WTC11 (cell line): ENCODE data around the gene CDKL5. TPM values are rescaled to one million over a fixed set of nuclear protein-coding genes. Genes with fewer than 3 reads are reported as not detected.

Experiments used
- ATAC-seq: fragments of 200-7000 bp; cut with Tn5 transposase; 2 replicates; pipeline ENCODE4 v1.10.0; 2021; ENCODE audit warnings: mild to moderate bottlenecking, moderate library complexity
- CTCF ChIA-PET: fragments of 300-600 bp; sonication (Branson Sonifier 250); formaldehyde crosslinking; loops from one replicate; lab custom pipeline; 2021; ENCODE audit warnings: antibody characterized with exemption; lab: Charles Lee
- POLR2A ChIA-PET: fragments of 350-600 bp; sonication (Branson Sonifier 250); formaldehyde crosslinking; loops from one replicate; lab custom pipeline; 2021; ENCODE audit warnings: antibody characterized with exemption; lab: Charles Lee
- DNase-seq: peaks from one replicate; pipeline ENCODE4 v3.0.0; 2021; ENCODE audit warnings: low spot score
- H3K27ac Mint-ChIP-seq: 2 replicates; pipeline ENCODE4 v1.8.0; 2021; ENCODE audit warnings: mixed read lengths
- H3K27me3 Mint-ChIP-seq: 2 replicates; pipeline ENCODE4 v1.8.0; 2021; ENCODE audit warnings: low read depth, mild to moderate bottlenecking, moderate library complexity, mixed read lengths
- H3K36me3 Mint-ChIP-seq: 2 replicates; pipeline ENCODE4 v1.8.0; 2021; ENCODE audit warnings: mixed read lengths
- H3K4me1 Mint-ChIP-seq: 2 replicates; pipeline ENCODE4 v1.8.0; 2022; ENCODE audit warnings: mixed read lengths
- H3K4me3 Mint-ChIP-seq: 2 replicates; pipeline ENCODE4 v1.8.0; 2021; ENCODE audit warnings: mild to moderate bottlenecking, moderate library complexity, mixed read lengths
- H3K9me3 Mint-ChIP-seq: 2 replicates; pipeline ENCODE4 v1.8.0; 2021; ENCODE audit warnings: mixed read lengths
- CBFB ChIP-seq: sonication (generic); formaldehyde crosslinking; IDR thresholded peaks from 2 replicates; pipeline ENCODE4 v1.8.1; 2022; ENCODE audit warnings: mild to moderate bottlenecking, low read depth, missing genetic modification reagents
- CREM ChIP-seq: sonication (generic); formaldehyde crosslinking; IDR thresholded peaks from 2 replicates; pipeline ENCODE4 v1.8.1; 2022; ENCODE audit warnings: mild to moderate bottlenecking, missing genetic modification reagents, moderate library complexity
- FOXJ3 ChIP-seq: sonication (generic); formaldehyde crosslinking; IDR thresholded peaks from 2 replicates; pipeline ENCODE4 v1.9.0; 2021; ENCODE audit warnings: missing genetic modification reagents, mild to moderate bottlenecking, borderline replicate concordance
- FOXK1 ChIP-seq: sonication (generic); formaldehyde crosslinking; IDR thresholded peaks from 2 replicates; pipeline ENCODE4 v1.8.0; 2022; ENCODE audit warnings: mild to moderate bottlenecking, moderate library complexity, missing genetic modification reagents
- GABPB1 ChIP-seq: sonication (generic); formaldehyde crosslinking; IDR thresholded peaks from 2 replicates; pipeline ENCODE4 v1.8.1; 2023; ENCODE audit warnings: mild to moderate bottlenecking, missing genetic modification reagents
- GTF2I ChIP-seq: fragments of 250-450 bp; sonication (Bioruptor Pico); conservative IDR thresholded peaks from 2 replicates; pipeline ENCODE4 v1.4.0; 2021; ENCODE audit warnings: mild to moderate bottlenecking
- IRF2 ChIP-seq: sonication (generic); formaldehyde crosslinking; IDR thresholded peaks from 2 replicates; pipeline ENCODE4 v1.8.0; 2022; ENCODE audit warnings: low read depth, missing genetic modification reagents, borderline replicate concordance
- JAZF1 ChIP-seq: fragments of 250-450 bp; sonication (Bioruptor Pico); IDR thresholded peaks from 2 replicates; pipeline ENCODE4 v1.9.0; 2021; ENCODE audit warnings: moderate library complexity, mild to moderate bottlenecking, inconsistent platforms
- MYBL2 ChIP-seq: sonication (generic); formaldehyde crosslinking; IDR thresholded peaks from 2 replicates; pipeline ENCODE4 v1.8.1; 2023; ENCODE audit warnings: mild to moderate bottlenecking, moderate library complexity, missing genetic modification reagents
- NFE2L1 ChIP-seq: sonication (generic); formaldehyde crosslinking; IDR thresholded peaks from 2 replicates; pipeline ENCODE4 v1.8.1; 2023; ENCODE audit warnings: missing genetic modification reagents
- NR3C1 ChIP-seq: sonication (generic); formaldehyde crosslinking; conservative IDR thresholded peaks from 2 replicates; pipeline ENCODE4 v1.8.1; 2023; ENCODE audit warnings: low read depth, mild to moderate bottlenecking, missing genetic modification reagents
- RORB ChIP-seq: fragments of 250-450 bp; sonication (Bioruptor Pico); IDR thresholded peaks from 2 replicates; pipeline ENCODE4 v1.9.0; 2021; ENCODE audit warnings: mild to moderate bottlenecking
- TEAD1 ChIP-seq: sonication (generic); formaldehyde crosslinking; IDR thresholded peaks from 2 replicates; pipeline ENCODE4 v1.8.0; 2022; ENCODE audit warnings: mild to moderate bottlenecking, missing genetic modification reagents
- ZNF121 ChIP-seq: sonication (generic); formaldehyde crosslinking; IDR thresholded peaks from 2 replicates; pipeline ENCODE4 v1.8.0; 2023; ENCODE audit warnings: missing genetic modification reagents
- ZNF138 ChIP-seq: sonication (generic); formaldehyde crosslinking; conservative IDR thresholded peaks from 2 replicates; pipeline ENCODE4 v1.8.1; 2022; ENCODE audit warnings: mild to moderate bottlenecking, moderate library complexity, missing genetic modification reagents
- ZNF317 ChIP-seq: sonication (generic); formaldehyde crosslinking; IDR thresholded peaks from 2 replicates; pipeline ENCODE4 v1.8.1; 2023; ENCODE audit warnings: low read depth, mild to moderate bottlenecking, moderate library complexity, missing genetic modification reagents, borderline replicate concordance
- ZNF396 ChIP-seq: fragments of 250-450 bp; sonication (Bioruptor Pico); IDR thresholded peaks from 2 replicates; pipeline ENCODE4 v1.8.0; 2021; ENCODE audit warnings: mild to moderate bottlenecking, moderate library complexity, borderline replicate concordance
- ZNF416 ChIP-seq: fragments of 250-450 bp; sonication (Bioruptor Pico); IDR thresholded peaks from 2 replicates; pipeline ENCODE4 v1.9.0; 2021; ENCODE audit warnings: mild to moderate bottlenecking, inconsistent platforms
- total RNA-seq: library from RNA; stranded (reverse); gene quantifications from 3 replicates; pipeline ENCODE4 v1.2.3, GENCODE V29; 2021
- TF ChIP-seq, protein P1 (sequence below): fragments of 250-450 bp; sonication (Bioruptor Pico); IDR thresholded peaks from 2 replicates; pipeline ENCODE4 v1.9.0; 2021; ENCODE audit warnings: mild to moderate bottlenecking
- TF ChIP-seq, protein P2 (sequence below): sonication (generic); formaldehyde crosslinking; IDR thresholded peaks from 2 replicates; pipeline ENCODE4 v1.8.1; 2022; ENCODE audit warnings: mild to moderate bottlenecking, moderate library complexity, missing genetic modification reagents
- TF ChIP-seq, protein P3 (sequence below): sonication (generic); formaldehyde crosslinking; IDR thresholded peaks from 2 replicates; pipeline ENCODE4 v1.8.0; 2023; ENCODE audit warnings: mild to moderate bottlenecking, missing genetic modification reagents

CDKL5 gene
- total RNA-seq, 1 experiment from 2014 or later = 13.6 TPM

DNA sequence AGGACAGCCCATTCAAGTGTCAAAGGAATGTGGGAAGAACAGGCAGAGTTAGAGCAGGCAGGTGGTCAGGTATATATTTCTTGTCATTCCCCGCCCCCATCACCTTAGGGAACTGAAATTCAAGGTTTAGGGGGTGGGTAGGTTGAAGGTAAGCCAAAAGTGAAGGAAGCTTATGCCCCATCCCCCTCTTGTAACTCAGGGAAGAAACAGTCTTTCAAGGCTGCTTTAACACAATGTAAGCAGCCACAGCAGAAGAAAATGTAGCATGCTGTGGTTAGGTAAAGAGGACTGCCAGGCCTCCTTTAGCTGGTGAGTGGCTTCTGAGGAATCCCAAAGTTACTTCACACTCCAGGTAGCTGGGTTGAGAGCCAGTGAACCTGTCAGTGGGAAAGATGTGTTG is 124.2 kb downstream of the CDKL5 start:
- TF ChIP-seq NR3C1 (CRISPR knock-in tag) (no peak), CBFB (CRISPR knock-in tag) (no peak), ZNF138 (CRISPR knock-in tag) (no peak), ZNF121 (CRISPR knock-in tag) (no peak), FOXJ3 (no peak), ZNF396 (CRISPR knock-in tag) (no peak), MYBL2 (no peak), FOXK1 (CRISPR knock-in tag) (no peak), GABPB1 (CRISPR knock-in tag) (no peak), ZNF317 (CRISPR knock-in tag) (no peak), NFE2L1 (CRISPR knock-in tag) (no peak), CREM (no peak), RORB (CRISPR knock-in tag) (no peak), TEAD1 (CRISPR knock-in tag) (no peak), ZNF416 (CRISPR knock-in tag) (no peak)
- TF ChIP-seq, protein P1, sequence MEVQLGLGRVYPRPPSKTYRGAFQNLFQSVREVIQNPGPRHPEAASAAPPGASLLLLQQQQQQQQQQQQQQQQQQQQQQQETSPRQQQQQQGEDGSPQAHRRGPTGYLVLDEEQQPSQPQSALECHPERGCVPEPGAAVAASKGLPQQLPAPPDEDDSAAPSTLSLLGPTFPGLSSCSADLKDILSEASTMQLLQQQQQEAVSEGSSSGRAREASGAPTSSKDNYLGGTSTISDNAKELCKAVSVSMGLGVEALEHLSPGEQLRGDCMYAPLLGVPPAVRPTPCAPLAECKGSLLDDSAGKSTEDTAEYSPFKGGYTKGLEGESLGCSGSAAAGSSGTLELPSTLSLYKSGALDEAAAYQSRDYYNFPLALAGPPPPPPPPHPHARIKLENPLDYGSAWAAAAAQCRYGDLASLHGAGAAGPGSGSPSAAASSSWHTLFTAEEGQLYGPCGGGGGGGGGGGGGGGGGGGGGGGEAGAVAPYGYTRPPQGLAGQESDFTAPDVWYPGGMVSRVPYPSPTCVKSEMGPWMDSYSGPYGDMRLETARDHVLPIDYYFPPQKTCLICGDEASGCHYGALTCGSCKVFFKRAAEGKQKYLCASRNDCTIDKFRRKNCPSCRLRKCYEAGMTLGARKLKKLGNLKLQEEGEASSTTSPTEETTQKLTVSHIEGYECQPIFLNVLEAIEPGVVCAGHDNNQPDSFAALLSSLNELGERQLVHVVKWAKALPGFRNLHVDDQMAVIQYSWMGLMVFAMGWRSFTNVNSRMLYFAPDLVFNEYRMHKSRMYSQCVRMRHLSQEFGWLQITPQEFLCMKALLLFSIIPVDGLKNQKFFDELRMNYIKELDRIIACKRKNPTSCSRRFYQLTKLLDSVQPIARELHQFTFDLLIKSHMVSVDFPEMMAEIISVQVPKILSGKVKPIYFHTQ (CRISPR knock-in tag) = no peak
- TF ChIP-seq, all 79 proteins: peak for 0
- Mint-ChIP-seq H3K36me3 (no peaks in the 10 kb centered on the region), H3K4me1 (peaks cover 43% of the 10 kb centered on the region), H3K27ac (0 out of 2 replicates have a peak overlapping the region, but pooled peaks have one; percentile 29), H3K4me3 (no peak overlapping the region; the same call in 1 of the 2 replicates), H3K27me3 (no peaks in the 10 kb centered on the region), H3K9me3 (no peaks in the 10 kb centered on the region)
- ChIA-PET CTCF (interaction anchor here (0.6 kb wide), 1 partner anchor 13 kb away, joined by 3 read pairs; no protein-coding TSS in a partner anchor), POLR2A (no interaction called here)
- DNase-seq (peak; percentile 13), ATAC-seq (peak; percentile 79)

DNA sequence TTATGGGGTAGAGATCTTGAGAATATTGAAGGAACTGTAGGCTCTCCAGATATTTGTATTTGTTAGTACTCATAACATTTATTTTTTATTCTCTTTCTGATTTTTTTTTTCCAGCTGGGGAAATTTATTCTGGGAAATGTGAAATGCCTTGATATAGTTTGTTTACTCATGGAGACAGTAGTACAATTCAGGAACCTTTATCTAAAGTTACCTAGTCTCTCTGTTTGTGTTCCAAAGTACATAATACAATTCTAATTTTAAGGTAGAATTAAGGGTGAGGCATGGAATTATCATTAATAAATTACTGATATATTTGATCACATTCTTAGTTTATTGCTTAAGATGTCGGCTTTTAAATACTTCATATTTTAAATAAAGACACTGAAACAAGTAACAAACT is 132.5 kb downstream of the CDKL5 start:
- Mint-ChIP-seq H3K4me1 (peaks cover 10% of the 10 kb centered on the region), H3K4me3 (no peak overlapping the region), H3K9me3 (no peaks in the 10 kb centered on the region), H3K27me3 (no peaks in the 10 kb centered on the region), H3K36me3 (no peaks in the 10 kb centered on the region), H3K27ac (no peak overlapping the region)
- no peak for ATAC-seq
- no peak for DNase-seq
- TF ChIP-seq GABPB1 (CRISPR knock-in tag) = no peak
- CTCF ChIA-PET = no interaction called here
- POLR2A ChIA-PET = no interaction called here

DNA sequence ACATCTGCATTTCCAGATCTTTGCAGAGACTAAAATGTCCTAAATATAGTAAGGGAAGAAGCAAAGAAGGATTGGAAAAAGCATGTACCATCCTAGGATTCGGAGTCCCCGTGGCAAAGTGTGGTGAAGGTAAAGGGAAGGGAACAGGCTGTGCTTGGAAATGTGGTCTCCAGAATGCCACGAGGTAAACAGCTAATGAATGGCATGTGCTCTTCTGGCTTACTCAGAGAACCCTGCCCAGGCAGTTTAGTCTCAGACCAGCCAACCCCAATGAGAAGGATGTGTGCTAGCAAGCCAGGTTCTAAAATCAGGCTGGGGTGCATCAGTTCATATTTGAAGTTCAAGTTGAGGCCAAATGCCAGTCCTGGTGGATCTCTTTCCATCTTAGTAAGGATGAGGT is 133.4 kb downstream of the CDKL5 start:
- Mint-ChIP-seq H3K9me3 (no peaks in the 10 kb centered on the region), H3K27me3 (no peaks in the 10 kb centered on the region), H3K4me3 (no peak overlapping the region), H3K4me1 (peaks cover 7% of the 10 kb centered on the region), H3K36me3 (no peaks in the 10 kb centered on the region), H3K27ac (no peak overlapping the region)
- POLR2A ChIA-PET = no interaction called here
- ATAC-seq = no peak
- no peak for TF ChIP-seq IRF2 (CRISPR knock-in tag)
- TF ChIP-seq JAZF1 = no peak
- no peak for TF ChIP-seq GTF2I (CRISPR knock-in tag)
- TF ChIP-seq, protein P2, sequence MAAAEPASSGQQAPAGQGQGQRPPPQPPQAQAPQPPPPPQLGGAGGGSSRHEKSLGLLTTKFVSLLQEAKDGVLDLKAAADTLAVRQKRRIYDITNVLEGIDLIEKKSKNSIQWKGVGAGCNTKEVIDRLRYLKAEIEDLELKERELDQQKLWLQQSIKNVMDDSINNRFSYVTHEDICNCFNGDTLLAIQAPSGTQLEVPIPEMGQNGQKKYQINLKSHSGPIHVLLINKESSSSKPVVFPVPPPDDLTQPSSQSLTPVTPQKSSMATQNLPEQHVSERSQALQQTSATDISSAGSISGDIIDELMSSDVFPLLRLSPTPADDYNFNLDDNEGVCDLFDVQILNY (CRISPR knock-in tag) = no peak
- TF ChIP-seq, protein P3, sequence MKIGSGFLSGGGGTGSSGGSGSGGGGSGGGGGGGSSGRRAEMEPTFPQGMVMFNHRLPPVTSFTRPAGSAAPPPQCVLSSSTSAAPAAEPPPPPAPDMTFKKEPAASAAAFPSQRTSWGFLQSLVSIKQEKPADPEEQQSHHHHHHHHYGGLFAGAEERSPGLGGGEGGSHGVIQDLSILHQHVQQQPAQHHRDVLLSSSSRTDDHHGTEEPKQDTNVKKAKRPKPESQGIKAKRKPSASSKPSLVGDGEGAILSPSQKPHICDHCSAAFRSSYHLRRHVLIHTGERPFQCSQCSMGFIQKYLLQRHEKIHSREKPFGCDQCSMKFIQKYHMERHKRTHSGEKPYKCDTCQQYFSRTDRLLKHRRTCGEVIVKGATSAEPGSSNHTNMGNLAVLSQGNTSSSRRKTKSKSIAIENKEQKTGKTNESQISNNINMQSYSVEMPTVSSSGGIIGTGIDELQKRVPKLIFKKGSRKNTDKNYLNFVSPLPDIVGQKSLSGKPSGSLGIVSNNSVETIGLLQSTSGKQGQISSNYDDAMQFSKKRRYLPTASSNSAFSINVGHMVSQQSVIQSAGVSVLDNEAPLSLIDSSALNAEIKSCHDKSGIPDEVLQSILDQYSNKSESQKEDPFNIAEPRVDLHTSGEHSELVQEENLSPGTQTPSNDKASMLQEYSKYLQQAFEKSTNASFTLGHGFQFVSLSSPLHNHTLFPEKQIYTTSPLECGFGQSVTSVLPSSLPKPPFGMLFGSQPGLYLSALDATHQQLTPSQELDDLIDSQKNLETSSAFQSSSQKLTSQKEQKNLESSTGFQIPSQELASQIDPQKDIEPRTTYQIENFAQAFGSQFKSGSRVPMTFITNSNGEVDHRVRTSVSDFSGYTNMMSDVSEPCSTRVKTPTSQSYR (CRISPR knock-in tag) = no peak
- TF ChIP-seq, all 79 proteins: peak for 0
- DNase-seq = no peak
- CTCF ChIA-PET = no interaction called here
